HepG2 (cell line): Measurements from ENCODE around the gene PHKA2. TPM values are rescaled to one million over a fixed set of nuclear protein-coding genes. Genes with fewer than 3 reads are reported as not detected.

ENCODE experiments used
- E2F2 ChIP-seq: sonication (generic); formaldehyde crosslinking; IDR thresholded peaks from 2 replicates; pipeline ENCODE4 v1.4.0; 2020; ENCODE audit warnings: missing genetic modification reagents, borderline replicate concordance
- HBP1 ChIP-seq: IDR thresholded peaks from 2 replicates; pipeline ENCODE4 v1.6.1; 2016; ENCODE audit warnings: low read depth, control low read depth
- IKZF4 ChIP-seq: sonication (generic); formaldehyde crosslinking; IDR thresholded peaks from 2 replicates; pipeline ENCODE4 v1.5.1; 2020; ENCODE audit warnings: borderline replicate concordance, mild to moderate bottlenecking, low read depth, missing genetic modification reagents; ENCODE audit errors: not compliant biosample characterization
- KAT8 ChIP-seq: IDR thresholded peaks from 2 replicates; pipeline ENCODE4 v1.6.1; 2016; ENCODE audit warnings: missing genetic modification reagents, missing compliant biosample characterization
- NRL ChIP-seq: sonication (generic); formaldehyde crosslinking; IDR thresholded peaks from 2 replicates; pipeline ENCODE4 v1.5.0; 2020; ENCODE audit warnings: missing genetic modification reagents, mild to moderate bottlenecking, moderate library complexity, borderline replicate concordance
- PLSCR1 ChIP-seq: sonication (generic); formaldehyde crosslinking; IDR thresholded peaks from 2 replicates; pipeline ENCODE4 v1.5.0; 2020; ENCODE audit warnings: missing genetic modification reagents, mild to moderate bottlenecking, borderline replicate concordance
- RFXANK ChIP-seq: IDR thresholded peaks from 2 replicates; pipeline ENCODE4 v1.6.1; 2016
- TBX2 ChIP-seq: sonication (generic); formaldehyde crosslinking; IDR thresholded peaks from 2 replicates; pipeline ENCODE4 v1.5.0; 2020; ENCODE audit warnings: missing genetic modification reagents, mild to moderate bottlenecking, borderline replicate concordance
- ZBED4 ChIP-seq: sonication (generic); formaldehyde crosslinking; IDR thresholded peaks from 2 replicates; pipeline ENCODE4 v1.4.0; 2020; ENCODE audit warnings: missing genetic modification reagents, borderline replicate concordance
- ZNF205 ChIP-seq: IDR thresholded peaks from 2 replicates; pipeline ENCODE4 v1.6.1; 2018; ENCODE audit warnings: missing biosample characterization, missing genetic modification reagents
- ZNF3 ChIP-seq: IDR thresholded peaks from 2 replicates; pipeline ENCODE4 v1.7.0; 2017; ENCODE audit warnings: inconsistent platforms
- ZNF441 ChIP-seq: sonication (generic); formaldehyde crosslinking; IDR thresholded peaks from 2 replicates; pipeline ENCODE4 v1.7.0; 2021; ENCODE audit warnings: missing genetic modification reagents, borderline replicate concordance
- polyA plus RNA-seq, 8 experiments: library from polyadenylated mRNA; depleted of rRNA in 3 of 8; stranded (reverse) in 7 of 8; unstranded in 1 of 8; fragments of >200 nt; fragmentation: Illumina TruSeq in 4 of 8; extraction: Trizol in 4 of 8; gene quantifications; 2 replicates each; pipeline versions ENCODE4 v1.2.1 to v1.2.3, GENCODE V29; 2011 to 2016; ENCODE audit warnings: low read depth in 4 of 8, missing spikeins in 1 of 8, mixed read lengths in 1 of 8; ENCODE audit not compliant: insufficient read depth in 1 of 8
- total RNA-seq, 5 experiments: library from RNA; depleted of rRNA; stranded (reverse); fragments of >200 nt; fragmentation: Illumina TruSeq; extraction: Trizol; gene quantifications; 2 replicates each; pipeline ENCODE4 v1.2.3, GENCODE V29; 2016; ENCODE audit warnings: low read depth in 1 of 5
- TF ChIP-seq, protein P1 (sequence below): sonication (generic); formaldehyde crosslinking; IDR thresholded peaks from 2 replicates; pipeline ENCODE4 v1.8.0; 2022; ENCODE audit warnings: mild to moderate bottlenecking, missing genetic modification reagents, borderline replicate concordance

The PHKA2 gene
- total and polyA plus RNA-seq, 2 of the 13 experiments (the other 11 are each of a cell fraction or from before 2014, with no cell fraction given), result 20.5 to 273 TPM

- TF ChIP-seq ZBED4 (CRISPR knock-in tag) (no peak), NRL (peak; percentile 46; the same call in 1 of the 2 replicates), ZNF205 (CRISPR knock-in tag) (no peak), ZNF3 (CRISPR knock-in tag) (no peak), IKZF4 (CRISPR knock-in tag) (no peak), HBP1 (CRISPR knock-in tag) (no peak), PLSCR1 (CRISPR knock-in tag) (no peak), TBX2 (peak; percentile 86; the same call in 1 of the 2 replicates), ZNF441 (CRISPR knock-in tag) (0 out of 2 replicates have a peak, but pooled peaks have one; percentile 11), RFXANK (CRISPR knock-in tag) (no peak), E2F2 (CRISPR knock-in tag) (no peak), KAT8 (CRISPR knock-in tag) (peak; percentile 76)
- TF ChIP-seq, protein P1, sequence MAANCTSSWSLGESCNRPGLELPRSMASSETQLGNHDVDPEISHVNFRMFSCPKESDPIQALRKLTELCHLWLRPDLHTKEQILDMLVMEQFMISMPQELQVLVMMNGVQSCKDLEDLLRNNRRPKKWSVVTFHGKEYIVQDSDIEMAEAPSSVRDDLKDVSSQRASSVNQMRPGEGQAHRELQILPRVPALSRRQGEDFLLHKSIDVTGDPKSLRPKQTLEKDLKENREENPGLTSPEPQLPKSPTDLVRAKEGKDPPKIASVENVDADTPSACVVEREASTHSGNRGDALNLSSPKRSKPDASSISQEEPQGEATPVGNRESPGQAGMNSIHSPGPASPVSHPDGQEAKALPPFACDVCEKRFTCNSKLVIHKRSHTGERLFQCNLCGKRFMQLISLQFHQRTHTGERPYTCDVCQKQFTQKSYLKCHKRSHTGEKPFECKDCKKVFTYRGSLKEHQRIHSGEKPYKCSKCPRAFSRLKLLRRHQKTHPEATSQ, result no peak
These were observed 669 bp upstream of the PHKA2 start (continued) for GRCh38 chrX:18984381-18985185.
